Measurements from ENCODE around the gene WDR31.
A peak's percentile ranks its signal among the peaks of the same experiment; 100 is the strongest.

The WDR31 gene

GRCh38 chr9:113310538-113310937, 29.5 kb downstream of the WDR31 start:
- ChIA-PET CTCF (interaction anchor here (1.8 kb wide), 1 partner anchor 7 kb away, joined by 3 read pairs; no protein-coding TSS in a partner anchor), POLR2A (interaction anchor here (0.6 to 2.4 kb wide), 2 partner anchors 36 to 100 kb away, joined by 3 to 13 read pairs; partner anchors contain the start of genes C9orf43, CDC26, POLE3 and PRPF4)
- TF ChIP-seq ARNT (IDR thresholded peaks at IDR 0.05) (no peak), FOXM1 (IDR thresholded peaks at IDR 0.05; ENCODE audit: borderline replicate concordance) (no peak), SUZ12 (IDR thresholded peaks at IDR 0.05) (no peak), TARDBP (IDR thresholded peaks at IDR 0.05) (no peak), ELF4 (IDR thresholded peaks at IDR 0.05) (no peak), ZNF384 (IDR thresholded peaks at IDR 0.05) (no peak), FOXA1 (IDR thresholded peaks at IDR 0.05) (no peak), SP1 (IDR thresholded peaks at IDR 0.05) (no peak), L3MBTL2 (conservative IDR thresholded peaks at IDR 0.05) (no peak), HDGF (IDR thresholded peaks at IDR 0.05; ENCODE audit: borderline replicate concordance) (no peak)
- no peak for DNase-seq (ENCODE audit: extremely low spot score)

DNA sequence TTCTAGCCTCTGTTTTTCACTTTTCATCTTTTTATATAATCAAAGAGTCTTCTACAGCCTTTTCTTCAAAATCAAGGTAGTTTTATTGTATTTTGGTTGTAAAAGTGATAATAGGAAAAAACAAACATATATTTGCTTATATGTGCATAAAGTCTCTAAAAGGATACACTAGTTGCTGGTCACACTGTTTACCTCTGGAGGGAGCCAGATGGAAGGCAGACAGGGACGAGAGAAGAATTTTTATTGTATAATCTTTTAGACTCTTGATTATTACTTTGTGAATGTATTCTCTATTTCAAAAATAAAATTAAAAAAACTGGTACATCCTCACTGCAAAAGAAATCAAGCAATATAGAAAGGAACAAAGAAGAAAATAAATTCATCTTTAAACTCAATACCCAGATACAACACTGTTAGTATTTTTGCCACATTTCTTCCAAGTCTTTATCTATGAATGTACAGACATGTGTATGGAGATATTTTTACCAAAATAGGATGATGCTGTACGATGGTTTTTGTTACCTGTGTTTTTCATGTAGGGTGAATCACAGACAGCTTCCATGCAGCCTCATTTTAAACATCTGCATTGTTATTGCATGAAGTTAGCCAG, 30.8 kb downstream of the WDR31 start:
- TF ChIP-seq CTBP1 (IDR thresholded peaks at IDR 0.05; ENCODE audit: borderline replicate concordance) (no peak), FOXA1 (IDR thresholded peaks at IDR 0.05) (no peak), L3MBTL2 (conservative IDR thresholded peaks at IDR 0.05) (no peak), HDGF (IDR thresholded peaks at IDR 0.05; ENCODE audit: borderline replicate concordance) (no peak), TARDBP (IDR thresholded peaks at IDR 0.05) (no peak), FOXM1 (IDR thresholded peaks at IDR 0.05; ENCODE audit: borderline replicate concordance) (no peak), SP1 (IDR thresholded peaks at IDR 0.05) (no peak), BHLHE40 (IDR thresholded peaks at IDR 0.05; ENCODE audit: borderline replicate concordance) (no peak), FOXK2 (IDR thresholded peaks at IDR 0.05) (no peak), ARNT (IDR thresholded peaks at IDR 0.05) (no peak)
- TF ChIP-seq, protein P1, sequence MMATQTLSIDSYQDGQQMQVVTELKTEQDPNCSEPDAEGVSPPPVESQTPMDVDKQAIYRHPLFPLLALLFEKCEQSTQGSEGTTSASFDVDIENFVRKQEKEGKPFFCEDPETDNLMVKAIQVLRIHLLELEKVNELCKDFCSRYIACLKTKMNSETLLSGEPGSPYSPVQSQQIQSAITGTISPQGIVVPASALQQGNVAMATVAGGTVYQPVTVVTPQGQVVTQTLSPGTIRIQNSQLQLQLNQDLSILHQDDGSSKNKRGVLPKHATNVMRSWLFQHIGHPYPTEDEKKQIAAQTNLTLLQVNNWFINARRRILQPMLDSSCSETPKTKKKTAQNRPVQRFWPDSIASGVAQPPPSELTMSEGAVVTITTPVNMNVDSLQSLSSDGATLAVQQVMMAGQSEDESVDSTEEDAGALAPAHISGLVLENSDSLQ (IDR thresholded peaks at IDR 0.05), result no peak
- ChIA-PET CTCF (interaction anchor here (1.8 kb wide), 1 partner anchor 9 kb away, joined by 3 read pairs; no protein-coding TSS in a partner anchor), POLR2A (no interaction called here)
- peak; percentile 41 for DNase-seq (ENCODE audit: extremely low spot score)

GRCh38 chr9:113307396-113307975, 32.6 kb downstream of the WDR31 start:
- DNase-seq (ENCODE audit: extremely low spot score), result no peak
- ChIA-PET POLR2A (interaction anchor here (1.3 kb wide), 1 partner anchor 102 kb away, joined by 5 read pairs; the partner anchor contains the start of genes C9orf43 and POLE3), CTCF (no interaction called here)
- TF ChIP-seq BHLHE40 (IDR thresholded peaks at IDR 0.05; ENCODE audit: borderline replicate concordance), result no peak
- TF ChIP-seq ARNT (IDR thresholded peaks at IDR 0.05), result no peak
- no peak for TF ChIP-seq NFRKB (IDR thresholded peaks at IDR 0.05)

DNA sequence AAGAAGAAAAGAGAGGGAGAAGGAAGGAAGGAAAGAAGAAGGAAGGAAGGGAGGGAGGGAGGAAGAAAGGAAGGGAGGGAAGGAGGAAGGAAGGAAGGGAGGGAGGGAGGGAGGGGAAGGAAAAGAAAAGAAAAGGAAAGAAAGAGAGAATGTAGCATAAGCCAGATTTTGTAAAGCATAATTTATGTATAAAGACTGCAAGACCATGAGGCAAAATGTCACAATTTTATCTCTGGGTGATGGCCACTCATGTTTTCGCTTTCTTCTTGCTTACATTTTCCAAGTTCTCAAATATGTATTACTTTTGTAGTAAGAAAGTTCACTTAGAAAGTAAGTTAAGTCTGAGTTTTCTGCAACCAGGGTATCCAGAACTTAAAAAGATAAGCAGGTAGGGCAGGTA, 33.5 kb downstream of the WDR31 start:
- ChIA-PET POLR2A (no interaction called here), CTCF (no interaction called here)
- DNase-seq (ENCODE audit: extremely low spot score), result no peak
- no peak for TF ChIP-seq LEF1 (IDR thresholded peaks at IDR 0.05; ENCODE audit: borderline replicate concordance)
- no peak for TF ChIP-seq BHLHE40 (IDR thresholded peaks at IDR 0.05; ENCODE audit: borderline replicate concordance)
- no peak for TF ChIP-seq ARNT (IDR thresholded peaks at IDR 0.05)
- no peak for TF ChIP-seq SUZ12 (IDR thresholded peaks at IDR 0.05)
- TF ChIP-seq ELF4 (IDR thresholded peaks at IDR 0.05), result no peak
- TF ChIP-seq ZNF384 (IDR thresholded peaks at IDR 0.05), result no peak
- TF ChIP-seq TARDBP (IDR thresholded peaks at IDR 0.05), result no peak
- TF ChIP-seq HDGF (IDR thresholded peaks at IDR 0.05; ENCODE audit: borderline replicate concordance), result no peak
- TF ChIP-seq L3MBTL2 (conservative IDR thresholded peaks at IDR 0.05), result no peak
- no peak for TF ChIP-seq SP1 (IDR thresholded peaks at IDR 0.05)
- TF ChIP-seq CTBP1 (IDR thresholded peaks at IDR 0.05; ENCODE audit: borderline replicate concordance), result no peak
- no peak for TF ChIP-seq NFRKB (IDR thresholded peaks at IDR 0.05)
- TF ChIP-seq FOXM1 (IDR thresholded peaks at IDR 0.05; ENCODE audit: borderline replicate concordance), result no peak
- TF ChIP-seq, protein P1 (IDR thresholded peaks at IDR 0.05), result no peak
- TF ChIP-seq FOXA1 (IDR thresholded peaks at IDR 0.05), result no peak
- no peak for TF ChIP-seq FOXK2 (IDR thresholded peaks at IDR 0.05)

GRCh38 chr9:113302792-113303418, 37.2 kb downstream of the WDR31 start, which contains the start of gene RNF183:
Gene RNF183 (minus strand): TSS chr9:113303376. CDS start chr9:113298184, 5,192 bp downstream.
- POLR2A ChIA-PET, result no interaction called here
- CTCF ChIA-PET, result no interaction called here
- DNase-seq (ENCODE audit: extremely low spot score), result no peak

More at GRCh38 chr9:113302792-113303418, 37.2 kb downstream of the WDR31 start, which contains the start of gene RNF183:
- TF ChIP-seq FOXA1 (IDR thresholded peaks at IDR 0.05), result no peak
- no peak for TF ChIP-seq SP1 (IDR thresholded peaks at IDR 0.05)
- TF ChIP-seq NFRKB (IDR thresholded peaks at IDR 0.05), result no peak
- TF ChIP-seq LEF1 (IDR thresholded peaks at IDR 0.05; ENCODE audit: borderline replicate concordance), result no peak
- no peak for TF ChIP-seq ZNF384 (IDR thresholded peaks at IDR 0.05)
- no peak for TF ChIP-seq HDGF (IDR thresholded peaks at IDR 0.05; ENCODE audit: borderline replicate concordance)
- TF ChIP-seq TARDBP (IDR thresholded peaks at IDR 0.05), result no peak
- TF ChIP-seq FOXK2 (IDR thresholded peaks at IDR 0.05), result no peak
- TF ChIP-seq FOXM1 (IDR thresholded peaks at IDR 0.05; ENCODE audit: borderline replicate concordance), result no peak
- no peak for TF ChIP-seq SUZ12 (IDR thresholded peaks at IDR 0.05)
- no peak for TF ChIP-seq ELF4 (IDR thresholded peaks at IDR 0.05)
- TF ChIP-seq ARNT (IDR thresholded peaks at IDR 0.05), result no peak
- TF ChIP-seq L3MBTL2 (conservative IDR thresholded peaks at IDR 0.05), result no peak
- no peak for TF ChIP-seq BHLHE40 (IDR thresholded peaks at IDR 0.05; ENCODE audit: borderline replicate concordance)
- TF ChIP-seq, protein P1 (IDR thresholded peaks at IDR 0.05), result no peak
- no peak for TF ChIP-seq CTBP1 (IDR thresholded peaks at IDR 0.05; ENCODE audit: borderline replicate concordance)
